ENCODE measurements around the gene TNNT2.

TNNT2 gene

DNA sequence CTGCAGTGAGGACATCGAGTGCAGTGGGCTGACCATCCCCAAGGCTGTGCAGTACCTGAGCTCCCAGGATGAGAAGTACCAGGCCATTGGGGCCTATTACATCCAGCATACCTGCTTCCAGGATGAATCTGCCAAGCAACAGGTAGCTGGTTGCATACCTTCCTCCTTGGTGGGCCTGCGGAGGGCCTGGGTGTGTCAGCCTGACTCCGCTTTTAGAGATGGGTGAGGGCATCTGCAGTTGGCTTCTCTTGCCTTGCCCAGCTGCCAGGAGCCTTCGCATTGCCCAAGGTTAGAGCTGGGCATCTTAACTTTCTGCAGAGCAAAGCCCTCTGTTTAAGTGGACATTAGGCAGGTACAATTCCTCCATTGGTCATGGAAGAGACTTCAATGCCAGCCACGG is 60.9 kb downstream of the TNNT2 start:
- no peak for DNase-seq (ENCODE audit: low spot score)

- no peak for DNase-seq (ENCODE audit: low spot score)
These were observed 64.4 kb downstream of the TNNT2 start for GRCh38 chr1:201313086-201313485.

DNA sequence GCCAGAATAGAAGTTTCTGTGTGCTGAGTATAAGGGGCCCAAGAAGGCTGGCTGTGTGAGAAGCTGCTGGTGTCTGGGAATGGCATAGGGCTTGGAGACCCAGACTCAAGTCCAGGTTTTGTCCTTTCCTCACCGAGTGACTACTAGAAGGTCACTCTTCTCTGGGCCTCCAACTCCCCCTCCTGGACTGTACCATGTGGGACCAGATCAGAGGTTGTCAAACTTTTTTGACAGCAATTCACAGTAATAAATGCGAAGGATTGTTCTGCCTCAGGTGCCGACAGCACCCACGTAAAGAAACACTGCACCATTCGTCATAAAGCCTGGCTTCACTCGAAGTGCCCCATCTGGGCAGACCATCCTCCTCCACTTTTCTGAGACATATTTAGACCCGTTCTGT is 65.2 kb downstream of the TNNT2 start:
- no peak for DNase-seq (ENCODE audit: low spot score)

DNA sequence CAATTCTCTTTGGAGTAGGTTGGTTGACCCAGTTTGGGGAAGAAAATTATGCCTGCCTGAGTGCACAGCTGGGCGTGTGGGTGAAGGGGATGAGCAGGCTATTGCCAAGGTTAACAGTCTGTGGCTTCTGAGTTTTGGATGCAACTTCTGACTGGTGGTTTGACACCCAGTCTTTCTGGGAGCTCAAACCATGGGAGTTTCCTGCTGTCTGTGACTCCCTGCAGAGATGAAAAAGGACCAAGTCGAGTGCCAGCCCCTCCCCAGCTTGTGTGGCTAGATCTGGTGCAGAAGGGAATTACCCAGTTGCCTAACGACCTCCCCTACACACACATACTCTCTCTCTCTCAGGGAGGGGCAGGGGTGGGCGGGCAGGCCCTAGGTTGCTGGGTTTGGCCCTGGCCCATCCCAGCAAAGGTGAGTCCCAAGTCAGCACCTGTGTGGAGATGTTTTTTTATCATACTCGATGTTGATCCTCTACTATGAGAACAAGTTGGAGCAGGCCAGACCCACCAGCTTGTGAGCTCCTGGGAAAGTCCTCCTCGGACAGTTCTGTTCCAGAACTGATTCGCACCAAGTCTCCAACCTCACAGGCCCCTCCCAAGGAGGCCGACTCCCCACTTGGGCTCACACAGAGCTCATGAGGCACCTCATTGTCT is 66.0 kb downstream of the TNNT2 start:
- no peak for DNase-seq (ENCODE audit: low spot score)

DNA sequence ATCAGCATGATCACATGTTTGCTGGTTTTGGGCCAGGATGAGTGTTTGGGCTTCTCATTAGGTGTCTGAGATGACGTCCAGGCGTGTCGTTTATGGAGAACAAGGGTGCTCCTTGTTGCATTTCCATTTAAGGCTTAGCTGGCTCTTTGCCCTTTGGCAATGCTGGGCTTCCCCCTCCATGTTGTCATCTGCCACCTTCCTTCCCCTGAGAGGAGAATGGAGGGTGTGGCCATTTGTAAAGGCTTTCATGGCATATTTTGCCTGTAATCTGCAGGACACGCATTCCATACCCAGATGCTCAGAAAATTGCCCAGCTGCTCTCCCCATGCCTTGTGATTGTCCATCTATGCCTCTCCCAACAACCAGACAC is 66.5 kb downstream of the TNNT2 start:
- no peak for DNase-seq (ENCODE audit: low spot score)

DNA sequence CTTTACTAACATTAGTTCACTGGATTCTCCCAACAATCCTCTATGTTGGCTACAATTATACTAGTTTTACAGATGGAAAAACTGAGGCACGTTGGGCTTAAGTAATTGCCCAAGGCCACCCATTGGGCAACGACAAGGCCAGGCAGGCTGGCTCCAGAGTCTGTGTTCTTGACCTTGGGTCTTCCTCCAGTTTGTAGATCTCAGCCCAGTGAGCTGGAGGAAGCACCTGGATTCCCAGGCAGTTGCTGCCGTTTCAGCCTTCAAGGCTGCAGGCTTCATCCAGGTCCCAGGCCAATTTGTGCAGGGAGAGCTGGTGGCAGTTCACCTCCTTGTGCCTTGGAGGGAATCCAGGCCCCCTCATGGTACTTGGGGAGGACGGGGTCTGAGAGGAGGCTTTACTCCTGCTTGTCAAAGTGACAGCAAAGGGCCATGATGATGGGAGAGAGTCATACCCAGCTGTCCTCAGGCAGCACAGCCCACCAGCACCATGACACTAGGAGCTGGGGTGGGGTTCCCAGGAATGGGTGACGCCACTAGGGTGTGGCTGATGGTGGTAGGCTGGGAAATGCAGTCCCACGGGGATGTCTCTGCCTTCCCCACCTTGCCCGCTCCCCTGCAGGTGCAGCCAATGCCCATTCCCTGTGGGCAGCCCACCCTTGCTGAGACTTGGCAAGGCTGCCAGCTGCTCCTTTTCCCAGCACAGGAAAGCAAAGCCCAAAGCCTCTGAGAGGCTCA is 67.1 kb downstream of the TNNT2 start:
- DNase-seq (ENCODE audit: low spot score) = no peak

GRCh38 chr1:201309416-201309815 is 68.1 kb downstream of the TNNT2 start:
- peak; percentile 88 for DNase-seq (ENCODE audit: low spot score)
